Upper lobe of left lung (tissue), 4 donors: ENCODE measurements around the gene TENM4.

Source experiments
- CTCF ChIP-seq, 6 experiments: fragments of 450-650 bp in 4 of 6; fragments of 200-600 bp in 2 of 6; sonication (generic) in 2 of 6; IDR thresholded peaks; one replicate each; pipeline ENCODE4 v1.5.1; 2016 to 2019; ENCODE audit warnings: antibody characterized with exemption in 6 of 6
- EP300 ChIP-seq, 4 donors: sonication (generic); formaldehyde crosslinking; IDR thresholded peaks; one replicate each; pipeline ENCODE4 v1.5.1; 2017; ENCODE audit warnings: antibody characterized with exemption in 4 of 4, control low read depth in 2 of 4
- POLR2A ChIP-seq, 4 donors: fragments of 450-650 bp; IDR thresholded peaks; one replicate each; pipeline ENCODE4 v1.5.1; 2016 to 2017; ENCODE audit warnings: antibody characterized with exemption in 4 of 4, mild to moderate bottlenecking in 2 of 4
- POLR2AphosphoS5 ChIP-seq, 2 donors: sonication (generic); formaldehyde crosslinking; IDR thresholded peaks; one replicate each; pipeline ENCODE4 v1.5.1; 2017; ENCODE audit warnings: antibody characterized with exemption in 2 of 2

- TF ChIP-seq EP300 (IDR thresholded peaks at IDR 0.05) = no peak
- no peak for TF ChIP-seq CTCF (IDR thresholded peaks at IDR 0.05)
- no peak for TF ChIP-seq POLR2AphosphoS5 (IDR thresholded peaks at IDR 0.05)
- no peak for TF ChIP-seq POLR2A (IDR thresholded peaks at IDR 0.05)
These were observed 243.9 kb downstream of the TENM4 start for GRCh38 chr11:79196950-79197349.
